Posterior cingulate gyrus (tissue), 11 donors: ENCODE data around the gene BCAT1.
"Not testable (repeated sequence)": the region's sequence is repeated elsewhere in the genome, so short reads cannot be mapped to it uniquely, and the experiment has no call there.

Source experiments
- DNase-seq, 10 donors: peaks; one replicate each; pipeline versions ENCODE4 v3.0.0 to v3.0.0-alpha.2; 2020 to 2021; ENCODE audit warnings: mixed read lengths in 3 of 10
- intact Hi-C: fragments of 100-400 bp; cut with DNase I; formaldehyde crosslinking; loops from one replicate; pipeline ENCODE4 v1.15.1; 2023

The BCAT1 gene

GRCh38 chr12:24864796-24865125 is 84.1 kb downstream of the BCAT1 start:
- intact Hi-C loops, result no loop called here
- DNase-seq, result no peak

GRCh38 chr12:24861766-24862540 is 86.9 kb downstream of the BCAT1 start:
- intact Hi-C loops, result no loop called here
- DNase-seq, result no peak

- no peak for DNase-seq
- intact Hi-C loops, result no loop called here
Measured at GRCh38 chr12:24860546-24860945, 88.4 kb downstream of the BCAT1 start.

GRCh38 chr12:24856541-24856940 is 92.4 kb downstream of the BCAT1 start:
- intact Hi-C loops, result no loop called here

GRCh38 chr12:24854908-24855307 is 94.0 kb downstream of the BCAT1 start:
- no peak for DNase-seq
- intact Hi-C loops, result loop anchor here (5.0 kb wide), 1 partner anchor 277 kb away; no protein-coding TSS in a partner anchor

More at GRCh38 chr12:24856541-24856940, 92.4 kb downstream of the BCAT1 start:
- no peak for DNase-seq

- intact Hi-C loops, result loop anchor here (5.0 kb wide), 1 partner anchor 278 kb away; no protein-coding TSS in a partner anchor
- no peak for DNase-seq
Measured at GRCh38 chr12:24854017-24854416, 94.9 kb downstream of the BCAT1 start.

GRCh38 chr12:24853588-24853987 is 95.3 kb downstream of the BCAT1 start:
- no peak for DNase-seq
- intact Hi-C loops, result loop anchor here (5.0 kb wide), 1 partner anchor 279 kb away; no protein-coding TSS in a partner anchor

- intact Hi-C loops, result loop anchor here (5.0 kb wide), 1 partner anchor 279 kb away; no protein-coding TSS in a partner anchor
- no peak for DNase-seq
Measured at GRCh38 chr12:24853094-24853493, 95.8 kb downstream of the BCAT1 start.

GRCh38 chr12:24852420-24852819 is 96.5 kb downstream of the BCAT1 start:
- DNase-seq, result no peak
- intact Hi-C loops, result loop anchor here (5.0 kb wide), 1 partner anchor 280 kb away; no protein-coding TSS in a partner anchor

- intact Hi-C loops, result loop anchor here (5.0 kb wide), 1 partner anchor 280 kb away; no protein-coding TSS in a partner anchor
- not testable (repeated sequence) for DNase-seq
Measured at GRCh38 chr12:24851883-24852282, 97.0 kb downstream of the BCAT1 start.

GRCh38 chr12:24851341-24851740 is 97.6 kb downstream of the BCAT1 start:
- intact Hi-C loops, result loop anchor here (5.0 kb wide), 1 partner anchor 281 kb away; no protein-coding TSS in a partner anchor
- DNase-seq, result no peak

GRCh38 chr12:24850496-24850895 is 98.4 kb downstream of the BCAT1 start:
- intact Hi-C loops, result loop anchor here (5.0 kb wide), 1 partner anchor 282 kb away; no protein-coding TSS in a partner anchor
- no peak for DNase-seq

- no peak for DNase-seq
- intact Hi-C loops, result no loop called here
Measured at GRCh38 chr12:24848941-24849477, 99.9 kb downstream of the BCAT1 start.

- DNase-seq, result no peak
- intact Hi-C loops, result no loop called here
Measured at GRCh38 chr12:24846689-24847088, 102.2 kb downstream of the BCAT1 start.

GRCh38 chr12:24845615-24846014 is 103.3 kb downstream of the BCAT1 start:
- DNase-seq, result no peak
- intact Hi-C loops, result no loop called here

- intact Hi-C loops, result no loop called here
- DNase-seq, result no peak
Measured at GRCh38 chr12:24840046-24840800, 108.7 kb downstream of the BCAT1 start.

- no peak for DNase-seq
- intact Hi-C loops, result loop anchor here (10.0 kb wide), 1 partner anchor 1635 kb away; no protein-coding TSS in a partner anchor
Measured at GRCh38 chr12:24839268-24839791, 109.6 kb downstream of the BCAT1 start.

- DNase-seq, result no peak
Measured at GRCh38 chr12:24838531-24838950, 110.4 kb downstream of the BCAT1 start.

GRCh38 chr12:24835377-24835776 is 113.5 kb downstream of the BCAT1 start:
- DNase-seq, result no peak
- intact Hi-C loops, result loop anchor here (10.0 kb wide), 1 partner anchor 1631 kb away; no protein-coding TSS in a partner anchor

More at GRCh38 chr12:24838531-24838950, 110.4 kb downstream of the BCAT1 start:
- intact Hi-C loops, result loop anchor here (10.0 kb wide), 1 partner anchor 1634 kb away; no protein-coding TSS in a partner anchor

GRCh38 chr12:24833513-24833912 is 115.4 kb downstream of the BCAT1 start:
- DNase-seq, result no peak
- intact Hi-C loops, result loop anchor here (10.0 kb wide), 1 partner anchor 1629 kb away; no protein-coding TSS in a partner anchor
